Testis (tissue), 3 donors: ENCODE results near the gene RBM33. TPM values are rescaled to one million over a fixed set of nuclear protein-coding genes. Genes with fewer than 3 reads are reported as not detected.

Experiments used
- DNase-seq: peaks from one replicate; pipeline ENCODE4 v3.0.0-alpha.2; 2019
- H3K27ac ChIP-seq, 2 donors: fragments of 200-600 bp; sonication (generic); one replicate each; pipeline ENCODE4 v1.5.1; 2019
- H3K27me3 ChIP-seq: fragments of 200-600 bp; sonication (generic); one replicate; pipeline ENCODE4 v1.5.1; 2019
- H3K36me3 ChIP-seq: fragments of 200-600 bp; sonication (generic); one replicate; pipeline ENCODE4 v1.5.1; 2017; ENCODE audit warnings: low read depth; ENCODE audit errors: missing control alignments
- H3K4me1 ChIP-seq: fragments of 200-600 bp; sonication (generic); one replicate; pipeline ENCODE4 v1.5.1; 2019
- H3K4me3 ChIP-seq, 2 donors: fragments of 200-600 bp; sonication (generic); one replicate each; pipeline ENCODE4 v1.5.1; 2017 to 2019
- H3K9me3 ChIP-seq: fragments of 200-600 bp; sonication (generic); one replicate; pipeline ENCODE4 v1.5.1; 2017
- CTCF ChIP-seq, 3 experiments: fragments of 450-650 bp in 2 of 3; fragments of 200-600 bp in 1 of 3; sonication (generic) in 1 of 3; IDR thresholded peaks; one replicate each; pipeline ENCODE4 v1.5.1; 2016 to 2019; ENCODE audit warnings: antibody characterized with exemption in 3 of 3, mild to moderate bottlenecking in 2 of 3, moderate library complexity in 1 of 3
- POLR2A ChIP-seq: fragments of 450-650 bp; IDR thresholded peaks from one replicate; pipeline ENCODE4 v1.6.1; 2017; ENCODE audit warnings: antibody characterized with exemption, mild to moderate bottlenecking, moderate library complexity
- WGBS, 2 donors: methylation state at CpG; one replicate each; pipeline ENCODE4 v1.1.5; 2018; 5-methylcytosine and 5-hydroxymethylcytosine counted together
- intact Hi-C: fragments of 100-400 bp; cut with DNase I; formaldehyde crosslinking; loops from one replicate; pipeline ENCODE4 v1.15.1; 2023; ENCODE audit warnings: low total_unique reads
- polyA plus RNA-seq: library from polyadenylated mRNA; stranded (reverse); fragments of 350-450 nt; fragmentation: Illumina TruSeq; extraction: RNeasy Lipid Tissue Mini Kit (QIAGEN cat#74804); gene quantifications from one replicate; pipeline ENCODE4 v1.2.3, GENCODE V29; 2014; ENCODE audit warnings: low read depth, low replicate concordance; ENCODE audit not compliant: insufficient read depth
- total RNA-seq, 2 donors: library from RNA; depleted of rRNA; stranded (reverse); fragments of >200 nt; gene quantifications; one replicate each; pipeline ENCODE4 v1.2.3, GENCODE V29; 2016

The RBM33 gene
- total and polyA plus RNA-seq, 3 donors from 2014 or later, result 27.3 to 104 (median 93.4) TPM

- no peaks in the 10 kb centered on the region for H3K9me3 ChIP-seq
- WGBS, 2 donors, result 1% methylated on average over 19 to 22 of the region's 22 CpGs
- H3K4me3 ChIP-seq, result peak overlapping the region; percentile 99 to 100
- no peaks in the 10 kb centered on the region for H3K27me3 ChIP-seq
- DNase-seq, result peak; percentile 69
- intact Hi-C loops, result no loop called here
- no peaks in the 10 kb centered on the region for H3K36me3 ChIP-seq
- peak overlapping the region; percentile 96 to 98 for H3K27ac ChIP-seq
- TF ChIP-seq POLR2A, result no peak
- TF ChIP-seq CTCF (IDR thresholded peaks at IDR 0.05), result no peak
- peaks cover 9% of the 10 kb centered on the region for H3K4me1 ChIP-seq
Measured at GRCh38 chr7:155644971-155645509, 579 bp downstream of the RBM33 start.

DNA sequence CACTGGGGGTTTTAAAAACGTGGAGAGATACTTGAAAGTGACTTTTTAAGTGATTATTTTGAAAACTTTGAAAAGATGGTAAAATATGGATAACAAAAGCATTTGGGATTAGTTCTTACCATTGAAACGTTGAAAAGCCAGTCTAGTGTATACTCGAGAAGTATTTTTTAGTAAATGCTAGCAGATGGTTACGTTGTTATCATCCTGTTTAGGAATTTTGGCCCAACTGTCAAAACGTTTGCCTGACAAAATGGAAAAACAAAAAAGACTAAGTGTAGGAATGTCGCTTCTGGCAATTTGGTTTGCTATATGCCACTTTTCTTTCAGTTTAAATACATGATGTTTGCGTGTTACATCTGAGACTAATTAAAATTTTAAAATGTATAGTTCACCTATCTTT lies 1.2 kb downstream of the RBM33 start:
- no peaks in the 10 kb centered on the region for H3K36me3 ChIP-seq
- H3K4me1 ChIP-seq, result peaks cover 9% of the 10 kb centered on the region
- intact Hi-C loops, result no loop called here
- no peaks in the 10 kb centered on the region for H3K9me3 ChIP-seq
- H3K27ac ChIP-seq, result peak overlapping the region; percentile 96 to 98
- DNase-seq, result no peak
- 13 to 17% methylated on average over 7 of the region's 7 CpGs for WGBS, 2 donors
- H3K27me3 ChIP-seq, result no peaks in the 10 kb centered on the region
- no peak for TF ChIP-seq POLR2A
- TF ChIP-seq CTCF (IDR thresholded peaks at IDR 0.05), result no peak
- peak overlapping the region; percentile 99 to 100 for H3K4me3 ChIP-seq

GRCh38 chr7:155646669-155647068 lies 2.2 kb downstream of the RBM33 start:
- no peaks in the 10 kb centered on the region for H3K36me3 ChIP-seq
- H3K9me3 ChIP-seq, result no peaks in the 10 kb centered on the region
- peaks cover 9% of the 10 kb centered on the region for H3K4me1 ChIP-seq
- no peaks in the 10 kb centered on the region for H3K27me3 ChIP-seq
- intact Hi-C loops, result no loop called here
- DNase-seq, result no peak
- H3K4me3 ChIP-seq, result no peak overlapping the region
- WGBS, 2 donors, result 58 to 64% methylated on average over 7 of the region's 7 CpGs
- no peak for TF ChIP-seq POLR2A
- TF ChIP-seq CTCF (IDR thresholded peaks at IDR 0.05), result no peak
- no peak overlapping the region for H3K27ac ChIP-seq

DNA sequence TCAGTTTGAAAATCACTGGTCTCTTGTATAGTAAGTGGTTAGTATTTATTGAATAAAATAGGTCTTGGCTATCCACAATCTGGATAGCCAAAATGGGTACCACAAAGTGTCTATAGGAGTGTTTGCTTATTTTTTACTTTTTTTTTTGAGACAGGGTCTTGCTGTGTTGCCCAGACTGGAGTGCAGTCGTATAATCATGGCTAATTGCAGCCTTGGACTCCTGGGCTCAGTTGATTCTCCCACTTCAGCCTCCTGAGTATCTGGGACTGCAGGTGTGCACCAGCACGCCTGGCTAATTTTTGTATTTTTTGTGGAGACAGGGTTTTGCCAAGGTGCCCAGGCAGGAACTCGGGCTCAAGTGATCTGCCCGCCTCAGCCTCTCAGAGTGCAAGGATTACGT lies 2.8 kb downstream of the RBM33 start:
- no peak for TF ChIP-seq CTCF (IDR thresholded peaks at IDR 0.05)
- TF ChIP-seq POLR2A, result no peak
- WGBS, 2 donors, result 68 to 76% methylated on average over 5 of the region's 5 CpGs
- Histone ChIP-seq H3K9me3 (no peaks in the 10 kb centered on the region), H3K36me3 (no peaks in the 10 kb centered on the region), H3K27ac (no peak overlapping the region), H3K4me3 (no peak overlapping the region), H3K4me1 (peaks cover 9% of the 10 kb centered on the region), H3K27me3 (no peaks in the 10 kb centered on the region)
- intact Hi-C loops, result no loop called here
- no peak for DNase-seq

DNA sequence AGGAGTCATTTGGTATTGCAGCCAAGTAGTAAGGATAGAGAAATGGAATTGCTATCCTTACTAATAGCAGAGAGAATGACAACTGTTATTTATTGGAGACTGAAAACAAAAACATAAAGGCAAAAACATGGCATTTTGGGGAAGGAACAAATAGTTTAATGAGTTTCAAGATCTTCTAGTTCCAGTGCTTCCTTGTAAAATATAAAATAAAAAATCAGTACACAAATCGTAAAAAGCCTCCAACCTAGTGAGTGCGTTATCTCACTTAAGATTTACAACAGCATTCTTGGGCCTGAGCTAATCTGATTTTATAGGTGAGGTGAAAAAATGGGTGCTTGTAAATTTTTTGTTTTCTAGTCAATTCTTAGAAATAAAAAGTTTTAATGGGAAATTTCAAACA lies 3.3 kb downstream of the RBM33 start:
- TF ChIP-seq CTCF (IDR thresholded peaks at IDR 0.05), result no peak
- no peak for TF ChIP-seq POLR2A
- WGBS, 2 donors, result 91 to 93% methylated on average over 2 of the region's 2 CpGs
- Histone ChIP-seq H3K9me3 (no peaks in the 10 kb centered on the region), H3K27me3 (no peaks in the 10 kb centered on the region), H3K4me1 (peaks cover 9% of the 10 kb centered on the region), H3K36me3 (no peaks in the 10 kb centered on the region), H3K4me3 (no peak overlapping the region), H3K27ac (no peak overlapping the region)
- intact Hi-C loops, result no loop called here
- DNase-seq, result no peak
